Measurements from ENCODE around the gene PKHD1. TPM values are rescaled to one million over a fixed set of nuclear protein-coding genes. Genes with fewer than 3 reads are reported as not detected.

Gene PKHD1
- total and polyA plus RNA-seq, 2 of the 8 experiments (the other 6 are each of a cell fraction or from before 2014, with no cell fraction given): 0.06 to 0.09 TPM

DNA sequence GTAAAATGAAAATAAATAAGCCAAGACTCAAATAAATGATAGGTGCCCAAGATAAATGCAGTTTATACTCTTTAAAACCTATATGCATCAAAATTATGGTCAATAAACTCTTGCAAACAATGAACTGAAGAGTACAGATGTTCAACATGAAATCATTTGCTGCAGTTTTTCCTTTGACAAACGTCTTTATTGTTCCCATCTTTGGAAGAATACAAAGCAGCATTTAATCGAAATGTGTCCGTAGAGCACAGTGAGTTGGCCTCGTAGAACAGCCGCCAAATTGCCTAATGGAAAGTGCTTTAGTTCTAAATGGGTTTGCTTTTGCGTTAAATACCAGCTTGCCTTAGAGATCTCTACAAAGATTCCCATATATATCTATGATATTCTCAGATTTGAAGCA lies 447.4 kb downstream of the PKHD1 start:
- Histone ChIP-seq H2BK120ac (replicated peaks; ENCODE audit: low read depth, low read length) (no peak overlapping the region), H3K56ac (replicated peaks; ENCODE audit: insufficient read length, low read depth, low read length) (no peak overlapping the region), H3K23me2 (ENCODE audit: low read depth, low read length) (peaks cover 4% of the 10 kb centered on the region; the same call in 1 of the 2 replicates), H3K4ac (replicated peaks; ENCODE audit: insufficient read length, low read depth, low read length) (no peak overlapping the region), H3K14ac (ENCODE audit: insufficient read length) (no peak overlapping the region), H3K18ac (ENCODE audit: extremely low read depth, low read length) (no peak overlapping the region), H3K4me1 (replicated peaks in 1 of 4; ENCODE audit: control insufficient read depth in 3 of 4, insufficient read depth in 4 of 4, low read length in 3 of 4) (no peaks in the 10 kb centered on the region), H3K4me3 (ENCODE audit: extremely low read depth in 1 of 4, insufficient read depth in 2 of 4, low read depth in 3 of 4, low read length in 4 of 4) (no peak overlapping the region), H3K79me1 (ENCODE audit: low read depth, low read length) (no peaks in the 10 kb centered on the region), H2BK20ac (ENCODE audit: low read length) (no peak overlapping the region), H3K79me2 (ENCODE audit: control insufficient read depth in 1 of 2, insufficient read depth in 2 of 2, low read length in 2 of 2) (no peaks in the 10 kb centered on the region), H4K5ac (ENCODE audit: insufficient read length, low read depth, low read length) (no peak overlapping the region), H3K27ac (ENCODE audit: low read depth, low read length) (no peak overlapping the region), H2BK15ac (ENCODE audit: low read length) (no peak overlapping the region), H2AFZ (ENCODE audit: low read length) (no peak overlapping the region), H4K20me1 (replicated peaks in 1 of 2; ENCODE audit: control insufficient read depth in 1 of 2, insufficient read depth in 2 of 2, low read length in 2 of 2) (no peaks in the 10 kb centered on the region), H2BK12ac (ENCODE audit: low read depth, low read length) (no peak overlapping the region), H3K9ac (replicated peaks in 1 of 4; ENCODE audit: extremely low read depth in 1 of 4, low read depth in 3 of 4, low read length in 3 of 4) (no peak overlapping the region), H3K23ac (ENCODE audit: insufficient read length) (no peak overlapping the region), H2AK5ac (ENCODE audit: low read depth, low read length) (no peak overlapping the region), H4K91ac (replicated peaks; ENCODE audit: insufficient read length, low read length) (no peak overlapping the region), H3K9me3 (ENCODE audit: insufficient read depth in 2 of 2, low read depth in 1 of 2, low read length in 1 of 2) (no peaks in the 10 kb centered on the region), H2BK5ac (ENCODE audit: low read depth, low read length) (no peak overlapping the region), H3K4me2 (ENCODE audit: insufficient read depth in 1 of 2, low read depth in 2 of 2, low read length in 2 of 2) (no peak overlapping the region), H4K8ac (ENCODE audit: extremely low read depth, insufficient read depth, low read length) (no peak overlapping the region), H3K27me3 (replicated peaks in 1 of 4; ENCODE audit: control insufficient read depth in 3 of 4, extremely low read depth in 1 of 4, insufficient read depth in 3 of 4, low read length in 3 of 4) (no peaks in the 10 kb centered on the region), H3K36me3 (ENCODE audit: control insufficient read depth in 2 of 4, insufficient read depth in 4 of 4, low read length in 3 of 4) (no peaks in the 10 kb centered on the region)
- no peak for FAIRE-seq
- DNase-seq (ENCODE audit: low read depth in 1 of 2, low spot score in 2 of 2): no peak
- CTCF ChIA-PET (ENCODE audit: partially characterized antibody): no interaction called here
- TF ChIP-seq FOSL1 (IDR thresholded peaks at IDR 0.05; ENCODE audit: insufficient read depth, low read depth, low read length): no peak
- TF ChIP-seq SUZ12 (IDR thresholded peaks at IDR 0.05; ENCODE audit: low read length): no peak
- POLR2A ChIA-PET (ENCODE audit: partially characterized antibody): no interaction called here
- WGBS, 2 experiments (ENCODE audit: extremely low coverage in 1 of 2, insufficient coverage in 1 of 2, insufficient read length in 1 of 2, insufficient replicate concordance in 2 of 2, low coverage in 1 of 2, low lambda C conversion rate in 2 of 2, missing lambda C conversion rate in 1 of 2): 86% methylated on average over 6 of the region's 6 CpGs; no CpG with 5 or more reads in 1 of the 2 experiments

All from H1 (cell line).